ENCODE results near the gene MINPP1. TPM values are rescaled to one million over a fixed set of nuclear protein-coding genes. Genes with fewer than 3 reads are reported as not detected.

Gene MINPP1
- total RNA-seq, 1 donor from 2014 or later, result 24.7 TPM

DNA sequence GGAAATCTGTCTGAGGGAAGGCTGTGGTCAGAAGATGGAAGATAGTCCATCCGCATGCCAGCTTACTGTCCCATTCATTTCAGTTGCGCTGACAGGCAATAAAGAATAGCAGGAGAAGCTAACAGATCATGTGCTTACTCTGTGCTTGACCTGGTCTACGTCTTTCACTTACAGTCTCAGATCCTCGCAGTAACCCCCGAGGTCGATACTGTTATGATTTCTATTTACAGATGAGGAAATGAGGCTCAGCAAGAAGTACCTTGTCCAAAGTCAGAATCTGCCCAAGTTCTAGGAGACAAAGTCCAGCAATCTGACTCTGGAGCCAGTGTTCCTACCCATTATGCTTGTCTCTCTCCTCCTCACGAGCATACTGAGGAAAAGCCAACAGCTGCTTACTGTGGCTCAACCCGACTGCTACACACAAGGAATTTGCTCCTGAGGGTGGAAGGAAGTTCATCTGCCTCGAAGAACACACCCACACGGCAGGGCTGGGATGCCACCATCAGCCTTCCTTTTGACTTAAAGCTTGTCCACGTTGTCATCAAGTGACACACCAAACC, 74.2 kb downstream of the MINPP1 start:
- H3K4me3 Mint-ChIP-seq (ENCODE audit: unreplicated experiment), result no peak overlapping the region
- Histone ChIP-seq H3K27me3 (ENCODE audit: insufficient read depth, low read length) (no peaks in the 10 kb centered on the region), H3K4me1 (ENCODE audit: insufficient read depth, low read length) (no peaks in the 10 kb centered on the region), H3K36me3 (ENCODE audit: insufficient read depth, low read length) (no peaks in the 10 kb centered on the region), H3K27ac (ENCODE audit: low read depth, low read length) (no peak overlapping the region), H3K4me3 (ENCODE audit: insufficient read depth, low read depth, low read length) (no peak overlapping the region), H3K9me3 (ENCODE audit: insufficient read depth, low read depth, low read length) (no peaks in the 10 kb centered on the region), H2AFZ (ENCODE audit: low read depth, low read length) (peak overlapping the region; percentile 37), H3K79me2 (ENCODE audit: insufficient read depth, low read length) (no peaks in the 10 kb centered on the region), H3K4me2 (ENCODE audit: low read length) (no peak overlapping the region), H3K9ac (ENCODE audit: low read length) (no peak overlapping the region), H4K20me1 (ENCODE audit: insufficient read depth, low read length) (no peaks in the 10 kb centered on the region)
- TF ChIP-seq EZH2 (IDR thresholded peaks at IDR 0.05; ENCODE audit: insufficient read depth, low read length), result no peak
- TF ChIP-seq, protein P1, sequence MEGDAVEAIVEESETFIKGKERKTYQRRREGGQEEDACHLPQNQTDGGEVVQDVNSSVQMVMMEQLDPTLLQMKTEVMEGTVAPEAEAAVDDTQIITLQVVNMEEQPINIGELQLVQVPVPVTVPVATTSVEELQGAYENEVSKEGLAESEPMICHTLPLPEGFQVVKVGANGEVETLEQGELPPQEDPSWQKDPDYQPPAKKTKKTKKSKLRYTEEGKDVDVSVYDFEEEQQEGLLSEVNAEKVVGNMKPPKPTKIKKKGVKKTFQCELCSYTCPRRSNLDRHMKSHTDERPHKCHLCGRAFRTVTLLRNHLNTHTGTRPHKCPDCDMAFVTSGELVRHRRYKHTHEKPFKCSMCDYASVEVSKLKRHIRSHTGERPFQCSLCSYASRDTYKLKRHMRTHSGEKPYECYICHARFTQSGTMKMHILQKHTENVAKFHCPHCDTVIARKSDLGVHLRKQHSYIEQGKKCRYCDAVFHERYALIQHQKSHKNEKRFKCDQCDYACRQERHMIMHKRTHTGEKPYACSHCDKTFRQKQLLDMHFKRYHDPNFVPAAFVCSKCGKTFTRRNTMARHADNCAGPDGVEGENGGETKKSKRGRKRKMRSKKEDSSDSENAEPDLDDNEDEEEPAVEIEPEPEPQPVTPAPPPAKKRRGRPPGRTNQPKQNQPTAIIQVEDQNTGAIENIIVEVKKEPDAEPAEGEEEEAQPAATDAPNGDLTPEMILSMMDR (IDR thresholded peaks at IDR 0.05; ENCODE audit: insufficient read depth, low read depth, low read length), result no peak
- peaks cover 2% of the 10 kb centered on the region for H3K4me1 Mint-ChIP-seq (ENCODE audit: low read depth, unreplicated experiment)
- H3K9me3 Mint-ChIP-seq (ENCODE audit: unreplicated experiment), result no peaks in the 10 kb centered on the region
- DNase-seq (ENCODE audit: low read depth) (no peak), FAIRE-seq (no peak)
- no peak overlapping the region for H3K27ac Mint-ChIP-seq (ENCODE audit: unreplicated experiment)
- no peaks in the 10 kb centered on the region for H3K36me3 Mint-ChIP-seq (ENCODE audit: low read depth, unreplicated experiment)
- peaks cover 9% of the 10 kb centered on the region for H3K27me3 Mint-ChIP-seq (ENCODE audit: low read depth, unreplicated experiment)

DNA sequence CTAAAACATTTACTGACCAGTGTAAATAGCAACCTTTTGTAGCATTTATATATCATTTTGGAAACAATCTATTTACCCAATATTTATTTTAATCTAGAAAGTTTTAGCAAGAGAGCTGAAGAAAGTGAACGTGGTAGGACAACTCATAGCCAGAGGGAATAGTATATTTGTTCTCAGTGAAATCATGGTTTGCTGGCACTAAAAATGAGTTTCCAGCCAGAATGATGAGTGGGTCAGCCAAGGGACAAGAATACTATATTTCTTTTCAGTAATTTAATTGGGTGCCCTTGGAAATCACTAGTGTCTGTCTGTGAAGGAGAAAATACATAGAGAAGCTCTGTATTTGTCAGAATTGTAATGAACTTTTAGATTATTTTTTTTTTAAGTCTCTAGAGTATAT, 74.9 kb downstream of the MINPP1 start:
- Mint-ChIP-seq H3K27ac (ENCODE audit: unreplicated experiment) (no peak overlapping the region), H3K36me3 (ENCODE audit: low read depth, unreplicated experiment) (no peaks in the 10 kb centered on the region), H3K4me1 (ENCODE audit: low read depth, unreplicated experiment) (peaks cover 2% of the 10 kb centered on the region), H3K4me3 (ENCODE audit: unreplicated experiment) (no peak overlapping the region), H3K9me3 (ENCODE audit: unreplicated experiment) (no peaks in the 10 kb centered on the region), H3K27me3 (ENCODE audit: low read depth, unreplicated experiment) (peaks cover 9% of the 10 kb centered on the region)
- FAIRE-seq (no peak), DNase-seq (ENCODE audit: low read depth) (no peak)
- no peak overlapping the region for H3K9ac ChIP-seq (ENCODE audit: low read length)
- H3K27ac ChIP-seq (ENCODE audit: low read depth, low read length), result no peak overlapping the region
- no peak overlapping the region for H3K4me3 ChIP-seq (ENCODE audit: insufficient read depth, low read depth, low read length)
- H3K4me1 ChIP-seq (ENCODE audit: insufficient read depth, low read length), result no peaks in the 10 kb centered on the region
- TF ChIP-seq, protein P1 (IDR thresholded peaks at IDR 0.05; ENCODE audit: insufficient read depth, low read depth, low read length), result no peak
- TF ChIP-seq EZH2 (IDR thresholded peaks at IDR 0.05; ENCODE audit: insufficient read depth, low read length), result no peak
- H3K27me3 ChIP-seq (ENCODE audit: insufficient read depth, low read length), result no peaks in the 10 kb centered on the region
- no peaks in the 10 kb centered on the region for H4K20me1 ChIP-seq (ENCODE audit: insufficient read depth, low read length)
- no peaks in the 10 kb centered on the region for H3K36me3 ChIP-seq (ENCODE audit: insufficient read depth, low read length)
- no peaks in the 10 kb centered on the region for H3K9me3 ChIP-seq (ENCODE audit: insufficient read depth, low read depth, low read length)
- H2AFZ ChIP-seq (ENCODE audit: low read depth, low read length), result no peak overlapping the region
- no peak overlapping the region for H3K4me2 ChIP-seq (ENCODE audit: low read length)
- no peaks in the 10 kb centered on the region for H3K79me2 ChIP-seq (ENCODE audit: insufficient read depth, low read length)

- Mint-ChIP-seq H3K4me1 (ENCODE audit: low read depth, unreplicated experiment) (peaks cover 2% of the 10 kb centered on the region), H3K36me3 (ENCODE audit: low read depth, unreplicated experiment) (no peaks in the 10 kb centered on the region), H3K27me3 (ENCODE audit: low read depth, unreplicated experiment) (peaks cover 9% of the 10 kb centered on the region), H3K27ac (ENCODE audit: unreplicated experiment) (no peak overlapping the region), H3K9me3 (ENCODE audit: unreplicated experiment) (no peaks in the 10 kb centered on the region), H3K4me3 (ENCODE audit: unreplicated experiment) (no peak overlapping the region)
- Histone ChIP-seq H3K27me3 (ENCODE audit: insufficient read depth, low read length) (no peaks in the 10 kb centered on the region), H3K9me3 (ENCODE audit: insufficient read depth, low read depth, low read length) (no peaks in the 10 kb centered on the region), H3K36me3 (ENCODE audit: insufficient read depth, low read length) (no peaks in the 10 kb centered on the region), H2AFZ (ENCODE audit: low read depth, low read length) (no peak overlapping the region), H4K20me1 (ENCODE audit: insufficient read depth, low read length) (no peaks in the 10 kb centered on the region), H3K4me2 (ENCODE audit: low read length) (no peak overlapping the region), H3K4me3 (ENCODE audit: insufficient read depth, low read depth, low read length) (no peak overlapping the region), H3K79me2 (ENCODE audit: insufficient read depth, low read length) (no peaks in the 10 kb centered on the region), H3K27ac (ENCODE audit: low read depth, low read length) (no peak overlapping the region), H3K4me1 (ENCODE audit: insufficient read depth, low read length) (no peaks in the 10 kb centered on the region), H3K9ac (ENCODE audit: low read length) (no peak overlapping the region)
- FAIRE-seq (no peak), DNase-seq (ENCODE audit: low read depth) (no peak)
- TF ChIP-seq, protein P1 (IDR thresholded peaks at IDR 0.05; ENCODE audit: insufficient read depth, low read depth, low read length), result no peak
- TF ChIP-seq EZH2 (IDR thresholded peaks at IDR 0.05; ENCODE audit: insufficient read depth, low read length), result no peak
These were observed 75.3 kb downstream of the MINPP1 start for GRCh38 chr10:87580016-87580415.

Measured in astrocyte (in vitro differentiated cells and primary cell).